SK-N-SH (cell line): ENCODE measurements around the gene ZBED4. TPM values are rescaled to one million over a fixed set of nuclear protein-coding genes. Genes with fewer than 3 reads are reported as not detected.

ENCODE experiments used
- CTCF ChIA-PET: fragments of 300-600, 350-600 bp; formaldehyde crosslinking; extraction: SDS; loops from one replicate; lab custom pipeline; 2021; lab: Yijun Ruan, JAX
- POLR2A ChIA-PET: fragments of 350-600 bp; sonication (Branson Sonifier 250); formaldehyde crosslinking; extraction: SDS; loops from one replicate; lab custom pipeline; 2020; ENCODE audit warnings: antibody characterized with exemption, inconsistent platforms; lab: Yijun Ruan, JAX
- DNase-seq: peaks from one replicate; pipeline ENCODE4 v3.0.0; 2012
- H2AFZ ChIP-seq: fragments of 200-600 bp; sonication (generic); 2 replicates; pipeline ENCODE4 v1.8.1; 2016; ENCODE audit warnings: antibody characterized with exemption, mild to moderate bottlenecking, low read depth
- H3F3A ChIP-seq: fragments of 200-600 bp; sonication (generic); replicated peaks from 2 replicates; pipeline ENCODE3; 2016; ENCODE audit warnings: antibody characterized with exemption, mild to moderate bottlenecking; ENCODE audit not compliant: insufficient read depth
- H3K27ac ChIP-seq, 2 experiments: fragments of 200-500 bp in 1 of 2; fragments of 200-600 bp in 1 of 2; sonication (Bioruptor generic) in 1 of 2; sonication (generic), shearing (Covaris generic) in 1 of 2; 2 replicates each; pipeline versions ENCODE4 v1.5.1 to v1.6.1; 2014 to 2016; ENCODE audit warnings: low read depth in 2 of 2, inconsistent platforms in 1 of 2, low read length in 1 of 2, mild to moderate bottlenecking in 1 of 2, mixed read lengths in 1 of 2
- H3K27me3 ChIP-seq: fragments of 200-600 bp; sonication (generic), shearing (Covaris generic); 2 replicates; pipeline ENCODE4 v1.6.1; 2016; ENCODE audit warnings: mixed run types; ENCODE audit not compliant: insufficient read depth
- H3K36me3 ChIP-seq, 2 experiments: fragments of 200-500 bp in 1 of 2; fragments of 200-600 bp in 1 of 2; sonication (Bioruptor generic) in 1 of 2; sonication (generic) in 1 of 2; replicated peaks in 1 of 2; 2 replicates each; pipeline versions ENCODE3 to v1.5.1; 2014 to 2016; ENCODE audit warnings: low read length in 1 of 2, mild to moderate bottlenecking in 1 of 2; ENCODE audit not compliant: insufficient read depth in 2 of 2, control insufficient read depth in 1 of 2
- H3K4me1 ChIP-seq, 2 experiments: fragments of 200-500 bp in 1 of 2; fragments of 200-600 bp in 1 of 2; sonication (Bioruptor generic) in 1 of 2; sonication (generic), shearing (Covaris generic) in 1 of 2; 2 replicates each; pipeline versions ENCODE4 v1.5.1 to v1.6.1; 2014 to 2016; ENCODE audit warnings: low read depth in 1 of 2, low read length in 1 of 2, mixed run types in 1 of 2; ENCODE audit not compliant: insufficient read depth in 2 of 2, control insufficient read depth in 1 of 2
- H3K4me2 ChIP-seq: fragments of 200-600 bp; sonication (generic), shearing (Covaris generic); 2 replicates; pipeline ENCODE4 v1.6.1; 2017; ENCODE audit warnings: mixed run types
- H3K4me3 ChIP-seq, 2 experiments: fragments of 200-500 bp in 1 of 2; fragments of 200-600 bp in 1 of 2; sonication (Bioruptor generic) in 1 of 2; sonication (generic), shearing (Covaris generic) in 1 of 2; 2 replicates each; pipeline versions ENCODE4 v1.5.1 to v1.8.1; 2014 to 2016; ENCODE audit warnings: low read depth in 2 of 2, inconsistent platforms in 1 of 2, low read length in 1 of 2, mild to moderate bottlenecking in 1 of 2, mixed read lengths in 1 of 2, moderate library complexity in 1 of 2
- H3K79me2 ChIP-seq: fragments of 200-600 bp; sonication (generic); 2 replicates; pipeline ENCODE4 v1.8.1; 2017; ENCODE audit warnings: mild to moderate bottlenecking; ENCODE audit not compliant: insufficient read depth
- H3K9ac ChIP-seq: fragments of 200-600 bp; sonication (generic); 2 replicates; pipeline ENCODE4 v1.6.1; 2017; ENCODE audit warnings: mixed run types
- H3K9me2 ChIP-seq: fragments of 200-600 bp; sonication (generic); 2 replicates; pipeline ENCODE4 v1.6.1; 2017; ENCODE audit warnings: mixed run types
- H3K9me3 ChIP-seq: fragments of 200-600 bp; sonication (generic); 2 replicates; pipeline ENCODE4 v1.6.1; 2017; ENCODE audit warnings: mixed run types, mild to moderate bottlenecking, moderate library complexity
- H4K20me1 ChIP-seq: fragments of 200-600 bp; sonication (generic); 2 replicates; pipeline ENCODE4 v1.6.1; 2017; ENCODE audit warnings: mild to moderate bottlenecking, mixed run types; ENCODE audit not compliant: insufficient read depth
- CTCF ChIP-seq: fragments of 200-600 bp; sonication (generic); IDR thresholded peaks from 2 replicates; pipeline ENCODE4 v1.6.1; 2017; ENCODE audit warnings: antibody characterized with exemption, mild to moderate bottlenecking, moderate library complexity
- EP300 ChIP-seq, 2 experiments: IDR thresholded peaks; 2 replicates each; pipeline versions ENCODE4 v1.4.0 to v1.6.1; 2012; ENCODE audit warnings: borderline replicate concordance in 1 of 2, low read depth in 1 of 2, low read length in 1 of 2
- FOXJ3 ChIP-seq: sonication (generic); formaldehyde crosslinking; IDR thresholded peaks from 2 replicates; pipeline ENCODE4 v1.5.1; 2020; ENCODE audit warnings: mild to moderate bottlenecking, missing genetic modification reagents
- GABPA ChIP-seq: IDR thresholded peaks from 2 replicates; pipeline ENCODE4 v1.4.0; 2012; ENCODE audit warnings: low read depth, mild to moderate bottlenecking
- GATA2 ChIP-seq: sonication (generic); formaldehyde crosslinking; IDR thresholded peaks from 2 replicates; pipeline ENCODE4 v1.5.0; 2020; ENCODE audit warnings: mild to moderate bottlenecking, missing genetic modification reagents
- IRF3 ChIP-seq: fragments of 150-350 bp; IDR thresholded peaks from 2 replicates; pipeline ENCODE4 v1.6.1; 2016; ENCODE audit warnings: mild to moderate bottlenecking, low read depth, low read length
- JUND ChIP-seq: IDR thresholded peaks from 2 replicates; pipeline ENCODE4 v1.4.0; 2012
- NFIC ChIP-seq: IDR thresholded peaks from 2 replicates; pipeline ENCODE4 v1.4.0; 2012; ENCODE audit warnings: borderline replicate concordance
- PBX3 ChIP-seq: IDR thresholded peaks from 2 replicates; pipeline ENCODE4; 2012
- POLR2AphosphoS5 ChIP-seq: IDR thresholded peaks from 2 replicates; pipeline ENCODE4 v1.6.1; 2012; ENCODE audit warnings: low read depth, low read length
- RAD21 ChIP-seq: IDR thresholded peaks from 2 replicates; pipeline ENCODE4 v1.6.1; 2012; ENCODE audit warnings: mild to moderate bottlenecking, low read length
- RCOR1 ChIP-seq: fragments of 150-350 bp; IDR thresholded peaks from 2 replicates; pipeline ENCODE4 v1.6.1; 2017; ENCODE audit warnings: antibody characterized with exemption, low read length
- SIN3A ChIP-seq: IDR thresholded peaks from 2 replicates; pipeline ENCODE4 v1.6.1; 2012; ENCODE audit warnings: low read depth, mild to moderate bottlenecking, low read length, moderate library complexity, borderline replicate concordance
- SMC3 ChIP-seq: IDR thresholded peaks from 2 replicates; pipeline ENCODE4 v1.6.1; 2012; ENCODE audit warnings: low read depth, low read length, improper control_type of control experiment
- TAF1 ChIP-seq: IDR thresholded peaks from 2 replicates; pipeline ENCODE4 v1.6.1; 2012; ENCODE audit warnings: low read depth, mild to moderate bottlenecking, low read length, moderate library complexity, borderline replicate concordance
- TEAD4 ChIP-seq: IDR thresholded peaks from 2 replicates; pipeline ENCODE4 v1.4.0; 2012; ENCODE audit warnings: mild to moderate bottlenecking, borderline replicate concordance; ENCODE audit not compliant: insufficient read depth
- USF2 ChIP-seq: fragments of 150-350 bp; IDR thresholded peaks from 2 replicates; pipeline ENCODE4 v1.6.1; 2017; ENCODE audit warnings: antibody characterized with exemption, low read length, low read depth, borderline replicate concordance
- YY1 ChIP-seq: IDR thresholded peaks from 2 replicates; pipeline ENCODE4 v1.4.0; 2012; ENCODE audit warnings: low read depth, mild to moderate bottlenecking
- ZBTB33 ChIP-seq: IDR thresholded peaks from 2 replicates; pipeline ENCODE4 v1.4.0; 2012; ENCODE audit warnings: low read depth, borderline replicate concordance
- WGBS: methylation state at CpG from one replicate; pipeline ENCODE4 v1.1.6; 2017; ENCODE audit warnings: low lambda C conversion rate; 5-methylcytosine and 5-hydroxymethylcytosine counted together
- polyA plus RNA-seq, 3 experiments: library from polyadenylated mRNA; depleted of rRNA; stranded (reverse); fragments of >200 nt; gene quantifications; 2 replicates each; pipeline ENCODE4 v1.2.3, GENCODE V29; 2012
- TF ChIP-seq, protein P1 (sequence below): IDR thresholded peaks from 2 replicates; pipeline ENCODE4 v1.4.0; 2012; ENCODE audit warnings: low read depth, borderline replicate concordance

Gene ZBED4
- polyA plus RNA-seq, 1 of the 3 experiments (the other 2 are of a cell fraction) = 7.9 TPM

DNA sequence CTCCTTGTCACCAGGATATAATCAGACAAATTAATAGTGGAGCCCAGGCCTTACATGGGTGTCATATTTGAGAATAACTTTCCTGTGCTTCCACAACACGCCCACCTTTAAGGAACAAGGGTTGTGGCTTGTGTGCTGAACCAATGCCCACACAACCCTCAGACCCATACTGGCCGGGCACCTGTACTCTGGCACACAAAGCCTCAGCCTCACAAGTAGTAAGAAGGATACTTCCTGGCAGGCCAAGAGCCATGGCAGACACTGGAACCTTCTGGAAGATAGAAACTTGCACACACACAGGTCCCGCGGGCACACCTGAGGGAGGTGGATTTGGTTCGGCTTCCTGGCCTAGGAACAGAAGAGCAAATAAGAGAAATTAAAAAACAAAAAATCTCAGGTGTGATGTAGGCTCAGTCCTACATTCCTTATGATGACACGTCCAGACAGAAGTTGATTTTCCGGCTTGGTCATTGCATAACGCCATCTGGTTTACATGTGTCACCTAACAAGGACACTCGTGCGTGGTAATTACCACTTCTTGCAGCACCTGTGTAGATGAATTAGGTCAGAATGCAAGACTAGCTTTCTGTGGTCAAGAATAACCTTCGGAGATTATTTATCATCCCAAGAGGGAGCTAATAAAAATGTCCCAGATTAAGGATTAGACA is 20.2 kb upstream of the ZBED4 start:
- ChIA-PET POLR2A (no interaction called here), CTCF (no interaction called here)
- 68% methylated on average over 11 of the region's 11 CpGs for WGBS
- Histone ChIP-seq H3K4me3 (no peak overlapping the region), H3K79me2 (no peaks in the 10 kb centered on the region), H3K27ac (no peak overlapping the region), H3F3A (no peaks in the 10 kb centered on the region), H3K9ac (no peak overlapping the region), H3K9me2 (no peaks in the 10 kb centered on the region), H3K4me1 (no peaks in the 10 kb centered on the region), H2AFZ (no peak overlapping the region), H3K27me3 (no peaks in the 10 kb centered on the region; the same call in 1 of the 2 replicates), H4K20me1 (no peaks in the 10 kb centered on the region), H3K36me3 (no peaks in the 10 kb centered on the region), H3K4me2 (no peak overlapping the region), H3K9me3 (no peaks in the 10 kb centered on the region)
- no peak for TF ChIP-seq RCOR1
- TF ChIP-seq EP300 (IDR thresholded peaks at IDR 0.05; ENCODE audit: borderline replicate concordance in 1 of 2, low read depth in 1 of 2, low read length in 1 of 2) = no peak
- TF ChIP-seq, protein P1, sequence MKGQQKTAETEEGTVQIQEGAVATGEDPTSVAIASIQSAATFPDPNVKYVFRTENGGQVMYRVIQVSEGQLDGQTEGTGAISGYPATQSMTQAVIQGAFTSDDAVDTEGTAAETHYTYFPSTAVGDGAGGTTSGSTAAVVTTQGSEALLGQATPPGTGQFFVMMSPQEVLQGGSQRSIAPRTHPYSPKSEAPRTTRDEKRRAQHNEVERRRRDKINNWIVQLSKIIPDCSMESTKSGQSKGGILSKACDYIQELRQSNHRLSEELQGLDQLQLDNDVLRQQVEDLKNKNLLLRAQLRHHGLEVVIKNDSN = no peak
- TF ChIP-seq SIN3A = no peak
- TF ChIP-seq IRF3 = no peak
- TF ChIP-seq ZBTB33 = no peak
- no peak for TF ChIP-seq NFIC
- no peak for TF ChIP-seq CTCF
- TF ChIP-seq GABPA = no peak
- no peak for TF ChIP-seq TEAD4
- no peak for TF ChIP-seq POLR2AphosphoS5
- no peak for TF ChIP-seq SMC3
- no peak for TF ChIP-seq FOXJ3 (CRISPR knock-in tag)
- TF ChIP-seq JUND = no peak
- TF ChIP-seq GATA2 (CRISPR knock-in tag) = no peak
- TF ChIP-seq TAF1 = no peak
- no peak for TF ChIP-seq PBX3
- no peak for TF ChIP-seq YY1
- no peak for TF ChIP-seq USF2
- TF ChIP-seq RAD21 = no peak
- DNase-seq = no peak
